Measurements from ENCODE around the gene AMACR. TPM values are rescaled to one million over a fixed set of nuclear protein-coding genes. Genes with fewer than 3 reads are reported as not detected.

The AMACR gene
- total and polyA plus RNA-seq, 9 of the 15 experiments (the other 6 are each of a cell fraction or from before 2014, with no cell fraction given) = 0.72 to 4.6 (median 4.0) TPM

DNA sequence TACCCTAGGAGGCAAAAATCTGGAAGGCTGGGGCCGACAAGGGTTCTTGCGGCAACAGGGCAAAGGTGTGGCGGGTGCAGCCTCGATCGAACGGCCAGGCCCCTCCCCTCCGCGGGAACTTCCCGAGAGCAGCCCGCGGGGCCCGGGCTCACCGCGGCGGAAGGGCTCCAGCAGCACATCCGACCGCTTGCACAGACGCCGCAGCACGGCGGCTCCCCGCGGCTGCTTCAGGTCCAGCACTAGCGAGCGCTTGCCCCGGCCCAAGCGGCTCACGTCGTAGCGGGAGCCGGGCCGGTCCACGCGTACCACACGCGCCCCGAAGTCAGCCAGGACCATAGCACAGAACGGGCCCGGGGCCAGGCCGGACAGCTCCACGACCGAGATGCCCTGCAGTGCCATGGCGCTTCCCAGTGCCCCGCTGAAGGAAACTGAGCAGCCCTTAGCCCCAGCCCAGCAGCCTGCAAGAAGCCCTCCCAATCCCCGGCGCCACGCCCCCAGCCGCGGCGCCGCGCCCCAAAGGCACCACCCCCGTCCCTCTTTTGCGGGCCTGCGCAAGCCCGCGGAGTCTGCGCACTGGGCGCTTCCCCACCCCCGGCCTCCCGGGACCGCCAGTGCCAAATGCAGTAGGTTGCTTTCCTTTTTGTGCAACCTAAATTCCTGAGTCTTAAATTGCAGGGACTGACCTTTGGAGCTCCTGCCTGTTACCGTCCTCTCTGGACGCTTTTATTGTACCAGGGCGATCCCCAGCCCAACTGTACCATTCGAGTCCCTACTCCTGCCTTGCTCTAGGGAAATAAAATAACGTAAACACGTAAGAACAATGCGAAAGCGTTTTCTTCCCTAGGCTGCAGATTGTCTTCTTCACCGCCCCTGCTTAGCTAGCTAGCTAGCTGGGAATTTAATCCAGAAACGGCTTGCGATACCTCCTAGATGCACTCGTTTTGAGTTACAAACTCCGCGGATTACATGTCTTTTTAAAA lies at the start of gene AMACR (continued):
- TF ChIP-seq, protein P1, sequence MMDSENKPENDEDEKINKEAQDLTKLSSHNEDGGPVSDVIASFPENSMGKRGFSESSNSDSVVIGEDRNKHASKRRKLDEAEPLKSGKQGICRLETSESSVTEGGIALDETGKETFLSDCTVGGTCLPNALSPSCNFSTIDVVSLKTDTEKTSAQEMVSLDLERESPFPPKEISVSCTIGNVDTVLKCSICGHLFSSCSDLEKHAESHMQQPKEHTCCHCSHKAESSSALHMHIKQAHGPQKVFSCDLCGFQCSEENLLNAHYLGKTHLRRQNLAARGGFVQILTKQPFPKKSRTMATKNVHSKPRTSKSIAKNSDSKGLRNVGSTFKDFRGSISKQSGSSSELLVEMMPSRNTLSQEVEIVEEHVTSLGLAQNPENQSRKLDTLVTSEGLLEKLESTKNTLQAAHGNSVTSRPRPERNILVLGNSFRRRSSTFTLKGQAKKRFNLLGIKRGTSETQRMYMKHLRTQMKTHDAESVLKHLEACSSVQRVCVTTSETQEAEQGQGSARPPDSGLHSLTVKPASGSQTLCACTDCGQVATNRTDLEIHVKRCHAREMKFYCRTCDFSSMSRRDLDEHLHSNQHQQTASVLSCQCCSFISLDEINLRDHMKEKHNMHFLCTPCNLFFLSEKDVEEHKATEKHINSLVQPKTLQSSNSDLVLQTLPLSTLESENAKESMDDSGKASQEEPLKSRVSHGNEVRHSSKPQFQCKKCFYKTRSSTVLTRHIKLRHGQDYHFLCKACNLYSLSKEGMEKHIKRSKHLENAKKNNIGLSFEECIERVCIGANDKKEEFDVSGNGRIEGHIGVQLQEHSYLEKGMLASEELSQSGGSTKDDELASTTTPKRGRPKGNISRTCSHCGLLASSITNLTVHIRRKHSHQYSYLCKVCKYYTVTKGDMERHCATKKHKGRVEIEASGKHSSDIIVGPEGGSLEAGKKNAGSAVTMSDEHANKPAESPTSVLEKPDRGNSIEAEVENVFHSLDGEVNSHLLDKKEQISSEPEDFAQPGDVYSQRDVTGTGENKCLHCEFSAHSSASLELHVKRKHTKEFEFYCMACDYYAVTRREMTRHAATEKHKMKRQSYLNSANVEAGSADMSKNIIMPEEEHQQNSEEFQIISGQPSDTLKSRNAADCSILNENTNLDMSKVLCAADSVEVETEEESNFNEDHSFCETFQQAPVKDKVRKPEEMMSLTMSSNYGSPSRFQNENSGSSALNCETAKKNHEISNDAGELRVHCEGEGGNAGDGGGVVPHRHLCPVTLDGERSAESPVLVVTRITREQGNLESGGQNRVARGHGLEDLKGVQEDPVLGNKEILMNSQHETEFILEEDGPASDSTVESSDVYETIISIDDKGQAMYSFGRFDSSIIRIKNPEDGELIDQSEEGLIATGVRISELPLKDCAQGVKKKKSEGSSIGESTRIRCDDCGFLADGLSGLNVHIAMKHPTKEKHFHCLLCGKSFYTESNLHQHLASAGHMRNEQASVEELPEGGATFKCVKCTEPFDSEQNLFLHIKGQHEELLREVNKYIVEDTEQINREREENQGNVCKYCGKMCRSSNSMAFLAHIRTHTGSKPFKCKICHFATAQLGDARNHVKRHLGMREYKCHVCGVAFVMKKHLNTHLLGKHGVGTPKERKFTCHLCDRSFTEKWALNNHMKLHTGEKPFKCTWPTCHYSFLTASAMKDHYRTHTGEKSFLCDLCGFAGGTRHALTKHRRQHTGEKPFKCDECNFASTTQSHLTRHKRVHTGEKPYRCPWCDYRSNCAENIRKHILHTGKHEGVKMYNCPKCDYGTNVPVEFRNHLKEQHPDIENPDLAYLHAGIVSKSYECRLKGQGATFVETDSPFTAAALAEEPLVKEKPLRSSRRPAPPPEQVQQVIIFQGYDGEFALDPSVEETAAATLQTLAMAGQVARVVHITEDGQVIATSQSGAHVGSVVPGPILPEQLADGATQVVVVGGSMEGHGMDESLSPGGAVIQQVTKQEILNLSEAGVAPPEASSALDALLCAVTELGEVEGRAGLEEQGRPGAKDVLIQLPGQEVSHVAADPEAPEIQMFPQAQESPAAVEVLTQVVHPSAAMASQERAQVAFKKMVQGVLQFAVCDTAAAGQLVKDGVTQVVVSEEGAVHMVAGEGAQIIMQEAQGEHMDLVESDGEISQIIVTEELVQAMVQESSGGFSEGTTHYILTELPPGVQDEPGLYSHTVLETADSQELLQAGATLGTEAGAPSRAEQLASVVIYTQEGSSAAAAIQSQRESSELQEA (IDR thresholded peaks at IDR 0.05; ENCODE audit: low read depth) = no peak
- TF ChIP-seq TCF7 (IDR thresholded peaks at IDR 0.05; ENCODE audit: borderline replicate concordance) = no peak
- no peak for TF ChIP-seq PPARD (CRISPR knock-in tag; IDR thresholded peaks at IDR 0.05)
- TF ChIP-seq TSC22D4 (tag; IDR thresholded peaks at IDR 0.05) = no peak
- TF ChIP-seq TAL1 (IDR thresholded peaks at IDR 0.05) = no peak
- TF ChIP-seq ZNF175 (CRISPR knock-in tag; IDR thresholded peaks at IDR 0.05; ENCODE audit: low read depth) = no peak

Data from K562 (cell line).